SH-SY5Y (cell line): ENCODE data around the gene BACH2.

Experiments
- GATA2 ChIP-seq: IDR thresholded peaks from 2 replicates; pipeline ENCODE4 v1.6.1; 2011; ENCODE audit warnings: mild to moderate bottlenecking, low read depth, low read length
- GATA3 ChIP-seq: IDR thresholded peaks from 2 replicates; pipeline ENCODE4 v1.6.1; 2011; ENCODE audit warnings: low read depth, mild to moderate bottlenecking, low read length, moderate library complexity

GRCh38 chr6:90082847-90083246, 213.8 kb downstream of the BACH2 start:
- no peak for TF ChIP-seq GATA2
- no peak for TF ChIP-seq GATA3
